Skeletal muscle tissue (tissue), 4 donors: ENCODE results near the gene DTYMK. TPM values are rescaled to one million over a fixed set of nuclear protein-coding genes. Genes with fewer than 3 reads are reported as not detected.

Source experiments
- H3K27ac ChIP-seq: one replicate; pipeline ENCODE4 v1.7.0; 2013; ENCODE audit warnings: mild to moderate bottlenecking, low read depth, low read length, inconsistent platforms
- H3K27me3 ChIP-seq, 3 donors: one replicate each; pipeline ENCODE4 v1.7.0; 2013; ENCODE audit warnings: low read length in 3 of 3; ENCODE audit not compliant: control insufficient read depth in 3 of 3, insufficient read depth in 3 of 3
- H3K36me3 ChIP-seq, 3 donors: one replicate each; pipeline ENCODE4 v1.7.0; 2013; ENCODE audit warnings: low read length in 3 of 3; ENCODE audit not compliant: control insufficient read depth in 3 of 3, insufficient read depth in 3 of 3
- H3K4me1 ChIP-seq, 3 donors: one replicate each; pipeline ENCODE4 v1.7.0; 2013; ENCODE audit warnings: low read length in 3 of 3, mild to moderate bottlenecking in 3 of 3; ENCODE audit not compliant: control insufficient read depth in 3 of 3, insufficient read depth in 3 of 3
- H3K4me3 ChIP-seq, 3 donors: one replicate each; pipeline ENCODE4 v1.7.0; 2013; ENCODE audit warnings: low read length in 3 of 3
- H3K9ac ChIP-seq, 3 donors: one replicate each; pipeline ENCODE4 v1.7.0; 2013; ENCODE audit warnings: low read length in 3 of 3, mild to moderate bottlenecking in 3 of 3, moderate library complexity in 2 of 3, low read depth in 1 of 3
- H3K9me3 ChIP-seq, 3 donors: one replicate each; pipeline ENCODE4 v1.7.0; 2013; ENCODE audit warnings: low read length in 3 of 3; ENCODE audit not compliant: control insufficient read depth in 3 of 3
- total RNA-seq: library from RNA; depleted of rRNA; stranded (reverse); fragments of >200 nt; gene quantifications from one replicate; pipeline ENCODE4 v1.2.3, GENCODE V29; 2014
- donor health status: Osteomylitis.

DTYMK gene
- total RNA-seq, 1 donor from 2014 or later = 14.1 TPM

- Histone ChIP-seq H3K9ac (no peak overlapping the region), H3K4me3 (no peak overlapping the region), H3K4me1 (no peaks in the 10 kb centered on the region), H3K27me3 (no peaks in the 10 kb centered on the region), H3K9me3 (no peaks in the 10 kb centered on the region), H3K36me3 (peaks cover 59 to 64% (median 60%) of the 10 kb centered on the region in 3 donors), H3K27ac (no peak overlapping the region)
Observed at GRCh38 chr2:241654551-241654950, 32.1 kb downstream of the DTYMK start.

- Histone ChIP-seq H3K4me1 (no peaks in the 10 kb centered on the region), H3K9ac (no peak overlapping the region), H3K36me3 (peaks cover 48 to 54% (median 49%) of the 10 kb centered on the region in 3 donors), H3K4me3 (no peak overlapping the region), H3K27me3 (no peaks in the 10 kb centered on the region), H3K27ac (no peak overlapping the region), H3K9me3 (no peaks in the 10 kb centered on the region)
Observed at GRCh38 chr2:241653210-241653750, 33.3 kb downstream of the DTYMK start.

GRCh38 chr2:241652722-241653121 lies 33.9 kb downstream of the DTYMK start:
- H3K4me1 ChIP-seq = no peaks in the 10 kb centered on the region
- no peak overlapping the region for H3K27ac ChIP-seq
- H3K9me3 ChIP-seq = no peaks in the 10 kb centered on the region
- no peaks in the 10 kb centered on the region for H3K27me3 ChIP-seq
- H3K4me3 ChIP-seq = no peak overlapping the region
- H3K36me3 ChIP-seq = peaks cover 44 to 50% (median 45%) of the 10 kb centered on the region in 3 donors
- no peak overlapping the region for H3K9ac ChIP-seq

- peaks cover 42 to 47% (median 42%) of the 10 kb centered on the region in 3 donors for H3K36me3 ChIP-seq
- H3K27ac ChIP-seq = no peak overlapping the region
- H3K4me1 ChIP-seq = peaks cover 0 to under 1% (median 0%) of the 10 kb centered on the region in 3 donors
- H3K9ac ChIP-seq = no peak overlapping the region
- no peaks in the 10 kb centered on the region for H3K27me3 ChIP-seq
- H3K4me3 ChIP-seq = no peak overlapping the region
- H3K9me3 ChIP-seq = no peaks in the 10 kb centered on the region
Observed at GRCh38 chr2:241652142-241652541, 34.5 kb downstream of the DTYMK start.

GRCh38 chr2:241649927-241650326 lies 36.7 kb downstream of the DTYMK start:
- Histone ChIP-seq H3K4me1 (peaks cover 0 to 11% (median 0%) of the 10 kb centered on the region in 3 donors), H3K9ac (peak overlapping the region in 2 of 3 donors; percentile 16 to 30), H3K4me3 (no peak overlapping the region), H3K27me3 (no peaks in the 10 kb centered on the region), H3K36me3 (peaks cover 27 to 35% (median 35%) of the 10 kb centered on the region in 3 donors), H3K9me3 (no peaks in the 10 kb centered on the region), H3K27ac (no peak overlapping the region)

GRCh38 chr2:241649404-241649803 lies 37.2 kb downstream of the DTYMK start:
- Histone ChIP-seq H3K4me1 (peaks cover 0 to 11% (median 0%) of the 10 kb centered on the region in 3 donors), H3K4me3 (no peak overlapping the region), H3K9me3 (no peaks in the 10 kb centered on the region), H3K36me3 (peaks cover 22 to 30% (median 29%) of the 10 kb centered on the region in 3 donors), H3K27me3 (no peaks in the 10 kb centered on the region), H3K27ac (no peak overlapping the region), H3K9ac (no peak overlapping the region)

GRCh38 chr2:241648453-241648852 lies 38.2 kb downstream of the DTYMK start:
- Histone ChIP-seq H3K36me3 (peaks cover 22 to 28% (median 28%) of the 10 kb centered on the region in 3 donors), H3K4me3 (no peak overlapping the region), H3K9ac (peak overlapping the region in 1 of 3 donors; percentile 2)

GRCh38 chr2:241645915-241646645 lies 40.5 kb downstream of the DTYMK start:
- peaks cover 0 to 6% (median 6%) of the 10 kb centered on the region in 3 donors for H3K36me3 ChIP-seq
- H3K4me1 ChIP-seq = peaks cover 5 to 15% (median 8%) of the 10 kb centered on the region in 3 donors
- H3K9me3 ChIP-seq = no peaks in the 10 kb centered on the region
- H3K27me3 ChIP-seq = no peaks in the 10 kb centered on the region
- no peak overlapping the region for H3K9ac ChIP-seq
- H3K27ac ChIP-seq = no peak overlapping the region
- no peak overlapping the region for H3K4me3 ChIP-seq

More at GRCh38 chr2:241648453-241648852, 38.2 kb downstream of the DTYMK start:
- Histone ChIP-seq H3K27me3 (no peaks in the 10 kb centered on the region), H3K4me1 (peaks cover 0 to 11% (median 0%) of the 10 kb centered on the region in 3 donors), H3K27ac (no peak overlapping the region), H3K9me3 (no peaks in the 10 kb centered on the region)

GRCh38 chr2:241645056-241645914 lies 41.3 kb downstream of the DTYMK start:
- Histone ChIP-seq H3K27me3 (no peaks in the 10 kb centered on the region), H3K9ac (no peak overlapping the region), H3K4me1 (peaks cover 8 to 23% (median 12%) of the 10 kb centered on the region in 3 donors), H3K9me3 (no peaks in the 10 kb centered on the region), H3K27ac (no peak overlapping the region), H3K36me3 (peaks cover 0 to 6% (median 4%) of the 10 kb centered on the region in 3 donors), H3K4me3 (no peak overlapping the region)
